GM11168 (cell line): ENCODE data around the gene PNPLA8.
"Not testable (repeated sequence)": the region's sequence is repeated elsewhere in the genome, so short reads cannot be mapped to it uniquely, and the experiment has no call there.

Experiments
- in situ Hi-C: fragments of 300-500 bp; cut with MboI; formaldehyde crosslinking; loops from one replicate; pipeline ENCODE4 v1.12.0; 2022; ENCODE audit warnings: low sequenced_read_pairs; ENCODE audit not compliant: unreplicated experiment

Gene PNPLA8, protein sequence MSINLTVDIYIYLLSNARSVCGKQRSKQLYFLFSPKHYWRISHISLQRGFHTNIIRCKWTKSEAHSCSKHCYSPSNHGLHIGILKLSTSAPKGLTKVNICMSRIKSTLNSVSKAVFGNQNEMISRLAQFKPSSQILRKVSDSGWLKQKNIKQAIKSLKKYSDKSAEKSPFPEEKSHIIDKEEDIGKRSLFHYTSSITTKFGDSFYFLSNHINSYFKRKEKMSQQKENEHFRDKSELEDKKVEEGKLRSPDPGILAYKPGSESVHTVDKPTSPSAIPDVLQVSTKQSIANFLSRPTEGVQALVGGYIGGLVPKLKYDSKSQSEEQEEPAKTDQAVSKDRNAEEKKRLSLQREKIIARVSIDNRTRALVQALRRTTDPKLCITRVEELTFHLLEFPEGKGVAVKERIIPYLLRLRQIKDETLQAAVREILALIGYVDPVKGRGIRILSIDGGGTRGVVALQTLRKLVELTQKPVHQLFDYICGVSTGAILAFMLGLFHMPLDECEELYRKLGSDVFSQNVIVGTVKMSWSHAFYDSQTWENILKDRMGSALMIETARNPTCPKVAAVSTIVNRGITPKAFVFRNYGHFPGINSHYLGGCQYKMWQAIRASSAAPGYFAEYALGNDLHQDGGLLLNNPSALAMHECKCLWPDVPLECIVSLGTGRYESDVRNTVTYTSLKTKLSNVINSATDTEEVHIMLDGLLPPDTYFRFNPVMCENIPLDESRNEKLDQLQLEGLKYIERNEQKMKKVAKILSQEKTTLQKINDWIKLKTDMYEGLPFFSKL

DNA sequence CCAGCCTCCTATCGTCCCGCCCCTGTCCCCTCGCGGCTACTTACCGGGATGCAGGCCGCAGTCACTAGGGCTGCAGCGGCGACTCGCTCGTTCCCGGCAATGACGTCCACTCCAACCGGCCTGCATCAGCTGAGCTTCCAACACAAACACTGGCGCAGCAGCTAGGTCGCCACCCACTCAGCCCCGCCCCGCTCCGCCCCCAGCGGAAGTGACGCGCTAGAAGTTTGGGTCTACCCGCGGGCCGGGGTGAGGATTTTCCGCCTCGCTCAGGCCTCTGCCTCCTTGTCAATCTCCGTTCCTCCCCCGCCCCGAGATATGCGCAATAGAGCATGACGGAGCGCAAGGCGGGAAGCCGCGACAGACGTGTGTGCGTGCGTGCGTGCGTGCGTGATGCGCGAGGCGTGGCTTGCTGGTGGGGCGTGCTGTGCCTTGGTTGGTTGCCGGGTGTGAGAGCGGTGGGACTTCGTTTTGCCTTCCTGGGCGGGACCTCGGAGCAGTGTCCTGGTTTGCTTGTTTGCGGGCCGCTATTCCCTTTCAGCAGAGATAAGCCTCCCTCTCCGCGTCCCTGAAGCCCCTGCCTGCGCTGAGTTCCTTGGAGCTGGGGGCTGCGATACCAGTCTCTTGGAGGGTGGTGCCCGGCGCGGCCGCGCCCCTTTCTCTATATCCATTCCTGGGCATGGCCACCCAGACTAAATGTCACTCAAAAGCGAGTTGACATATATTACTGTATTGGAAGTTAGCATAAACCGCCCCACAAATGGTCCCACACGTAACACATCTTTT is at the start of gene PNPLA8:
Gene PNPLA8, minus strand, starts transcription at position 151 of the 783 bp plus-strand sequence. CDS start 10,644 bp downstream, outside the sequence.
- in situ Hi-C loops: no loop called here

DNA sequence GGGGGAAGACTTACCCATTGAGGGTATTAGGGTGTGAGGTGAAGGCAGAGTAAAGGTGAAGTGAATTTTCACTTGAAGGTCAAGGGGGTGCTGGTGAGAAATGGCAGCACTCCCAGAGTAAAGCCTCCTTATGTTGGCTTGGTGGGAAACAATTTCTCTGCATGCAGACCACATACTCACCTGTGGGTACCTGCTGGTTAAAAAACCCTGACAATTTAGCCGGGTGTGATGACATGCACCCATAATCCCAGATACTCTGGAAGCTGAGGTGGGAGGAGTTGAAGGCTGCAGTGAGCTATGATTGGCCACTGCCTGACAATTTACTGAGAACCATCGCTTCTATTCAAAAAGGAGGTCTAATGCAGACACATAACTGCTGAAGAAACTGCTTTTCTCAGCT is 49.2 kb upstream of the PNPLA8 start:
- in situ Hi-C loops: no loop called here

DNA sequence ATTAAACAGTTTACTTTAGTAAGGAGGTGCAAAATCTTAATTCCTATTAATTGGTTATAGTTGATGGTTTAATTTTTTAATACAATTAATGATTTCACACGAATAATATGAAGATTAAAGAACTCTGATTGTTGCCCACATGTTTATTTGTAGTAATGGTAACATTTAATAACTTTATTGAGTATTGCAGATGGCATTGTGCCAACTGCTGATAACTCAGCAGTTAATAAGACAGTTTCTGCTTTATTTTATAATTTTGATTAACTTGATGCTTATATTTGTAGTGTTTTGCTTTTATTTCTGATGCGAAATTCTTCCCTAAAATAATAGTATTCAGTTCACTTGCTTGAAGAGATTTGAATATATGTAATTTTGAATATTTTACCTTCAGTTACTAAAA is 46.5 kb upstream of the PNPLA8 start:
- in situ Hi-C loops: no loop called here

DNA sequence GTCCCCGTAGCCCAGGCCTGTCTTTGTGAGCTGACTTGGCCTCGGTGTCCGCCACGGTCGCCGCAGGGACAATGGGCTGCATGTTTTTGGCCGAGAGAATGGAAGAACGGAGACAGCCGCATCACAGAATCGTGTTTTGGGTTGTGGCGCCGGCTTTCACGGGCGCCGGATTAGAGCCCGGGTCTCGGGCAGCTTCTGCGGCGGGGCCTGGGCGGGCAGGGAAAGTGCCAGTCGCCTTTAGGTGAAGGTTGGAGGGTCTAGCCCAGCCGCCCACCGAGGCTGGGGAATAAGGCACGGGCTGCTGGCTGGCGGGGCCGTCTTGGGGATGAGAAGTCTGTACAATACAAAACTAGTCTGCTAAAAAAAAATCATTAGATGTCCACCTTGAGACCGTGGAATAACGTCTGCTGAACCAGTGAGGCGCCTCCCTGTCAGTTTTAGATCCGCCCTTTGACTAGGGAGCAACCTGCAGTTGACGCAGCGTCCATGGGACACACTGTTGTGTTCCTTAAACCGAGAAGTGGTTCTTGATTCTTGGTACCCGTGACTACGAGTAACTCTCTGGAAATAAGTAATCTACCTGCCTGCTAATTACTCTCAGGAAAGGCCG is 44.3 kb upstream of the PNPLA8 start:
- in situ Hi-C loops: no loop called here

DNA sequence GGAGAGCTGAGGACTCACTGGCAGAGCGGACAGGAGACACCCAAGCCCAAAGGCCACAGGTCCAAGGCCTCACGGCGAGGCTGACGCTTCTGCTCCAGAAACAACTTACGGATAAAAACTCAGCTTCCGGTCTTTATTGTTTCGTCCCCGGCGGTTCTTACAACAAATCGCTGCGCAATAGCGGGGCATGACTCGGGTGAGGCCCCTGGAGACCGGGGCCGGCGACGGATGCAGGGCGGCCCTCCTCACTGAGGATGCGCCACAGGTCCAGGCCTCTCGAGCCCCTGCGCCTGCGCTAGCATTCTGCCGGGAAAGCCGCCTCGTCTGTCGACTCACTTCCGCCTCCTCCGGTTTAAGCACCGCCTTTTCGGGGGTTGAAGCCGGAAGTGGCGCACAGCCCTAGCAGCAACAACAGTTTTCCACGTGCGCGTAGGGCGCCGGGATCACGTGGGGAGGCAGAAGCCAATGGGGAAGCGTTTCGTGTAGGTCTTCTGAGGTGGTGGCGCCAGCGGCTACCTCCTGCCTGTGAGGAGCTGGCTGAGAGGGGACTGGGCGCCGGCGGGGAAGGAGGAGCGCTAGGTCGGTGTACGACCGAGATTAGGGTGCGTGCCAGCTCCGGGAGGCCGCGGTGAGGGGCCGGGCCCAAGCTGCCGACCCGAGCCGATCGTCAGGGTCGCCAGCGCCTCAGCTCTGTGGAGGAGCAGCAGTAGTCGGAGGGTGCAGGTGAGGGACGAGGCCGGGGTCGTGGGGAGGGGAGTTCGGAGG is 43.6 kb upstream of the PNPLA8 start, which contains the start of the genes DNAJB9 and THAP5:
Gene DNAJB9, plus strand, starts transcription at position 494 of the 765 bp plus-strand sequence. CDS start 1,853 bp downstream, outside the sequence.
Gene THAP5, minus strand, starts transcription at position 326 of the 765 bp plus-strand sequence. Its CDS starts 137 bp downstream, at position 189.
- in situ Hi-C loops: no loop called here

DNA sequence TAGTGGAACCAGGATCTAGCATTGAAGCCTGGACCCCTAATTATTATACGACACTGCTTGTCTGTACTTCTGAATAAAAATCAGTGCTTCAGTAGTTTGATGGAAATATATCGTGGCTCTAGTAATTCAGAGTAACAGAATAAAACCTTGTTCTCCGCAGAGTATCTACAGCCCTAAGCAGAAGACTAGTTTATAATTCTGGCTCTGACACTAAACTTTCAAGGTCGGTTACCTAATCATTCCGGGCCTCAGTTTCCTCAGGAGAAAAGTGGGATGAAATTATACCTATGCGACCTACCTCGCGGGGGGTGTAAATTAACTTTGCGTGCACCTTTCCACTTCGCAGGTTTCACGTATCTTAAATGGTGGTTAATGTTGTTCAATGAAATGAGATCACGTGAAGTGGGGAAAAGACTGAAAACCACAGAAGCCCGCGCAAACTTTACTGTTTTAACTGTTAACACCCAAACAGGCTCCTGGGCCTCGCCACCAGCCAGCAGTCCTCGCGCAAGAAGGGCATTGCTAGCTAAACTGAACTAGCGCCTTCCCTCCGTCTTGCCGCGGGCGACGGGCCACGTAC is 43.0 kb upstream of the PNPLA8 start:
- in situ Hi-C loops: no loop called here

DNA sequence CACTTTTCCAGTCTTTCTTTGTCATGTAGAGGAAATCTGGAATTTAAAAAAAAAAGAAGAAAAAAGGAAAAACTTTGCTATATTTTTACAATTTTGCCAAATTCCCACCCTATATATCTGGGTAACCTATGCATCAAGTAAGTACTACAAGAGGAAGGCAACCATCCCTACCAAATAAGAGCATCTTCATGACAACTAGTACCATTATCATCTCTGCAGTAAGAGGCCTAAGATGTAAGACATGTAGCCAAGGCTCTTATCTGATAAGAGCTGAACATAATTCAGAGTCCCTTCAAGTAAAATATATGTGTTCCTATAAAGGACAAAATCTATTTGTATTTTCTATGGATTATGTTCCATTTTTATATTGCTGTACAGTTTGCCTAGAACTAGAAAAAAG is 40.1 kb upstream of the PNPLA8 start:
- in situ Hi-C loops: no loop called here

DNA sequence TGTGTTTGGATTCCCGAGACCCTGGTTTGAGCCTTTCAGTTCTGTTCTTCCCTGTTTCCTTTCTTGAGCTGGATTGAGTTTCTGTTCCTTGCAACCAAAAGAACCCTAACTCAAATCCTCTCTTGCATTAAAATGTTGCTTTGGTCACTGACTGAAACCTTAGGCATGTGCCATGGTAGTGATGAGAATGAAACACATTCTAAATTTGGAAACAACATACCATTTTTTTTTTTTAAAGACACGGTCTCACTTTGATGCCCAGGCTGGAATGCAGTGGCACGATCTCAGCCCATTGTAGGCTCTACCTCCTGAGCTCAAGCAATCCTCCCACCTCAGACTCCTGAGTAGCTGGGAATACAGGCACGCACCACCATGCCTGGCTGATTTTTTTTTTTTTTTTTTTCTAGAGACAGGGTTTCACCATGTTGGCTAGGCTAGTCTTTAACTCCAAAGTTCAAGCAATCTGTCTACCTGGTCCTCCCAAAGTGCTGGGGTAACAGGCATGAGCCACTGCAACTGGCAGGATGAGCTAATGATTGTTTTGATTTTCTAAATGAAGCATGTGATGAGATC is 35.2 kb upstream of the PNPLA8 start:
- in situ Hi-C loops: no loop called here

DNA sequence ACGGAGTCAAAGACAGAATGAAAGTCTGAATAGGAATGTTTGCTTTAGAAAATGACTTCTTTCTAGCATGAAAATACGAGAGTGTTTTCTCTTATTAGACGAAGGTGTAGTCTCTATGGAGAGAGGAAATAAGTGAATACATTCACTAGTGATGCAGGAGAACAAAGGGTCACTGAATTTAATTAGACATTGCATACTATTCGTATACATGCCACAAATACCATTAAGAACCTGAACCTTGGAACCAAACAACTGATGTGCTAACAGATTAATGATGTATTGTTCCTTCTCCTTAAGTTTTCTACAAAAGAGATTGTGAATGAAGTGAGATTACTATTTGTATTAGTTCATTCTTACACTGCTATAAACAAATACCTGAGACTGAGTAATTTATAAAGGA is 33.3 kb upstream of the PNPLA8 start:
- in situ Hi-C loops: no loop called here

DNA sequence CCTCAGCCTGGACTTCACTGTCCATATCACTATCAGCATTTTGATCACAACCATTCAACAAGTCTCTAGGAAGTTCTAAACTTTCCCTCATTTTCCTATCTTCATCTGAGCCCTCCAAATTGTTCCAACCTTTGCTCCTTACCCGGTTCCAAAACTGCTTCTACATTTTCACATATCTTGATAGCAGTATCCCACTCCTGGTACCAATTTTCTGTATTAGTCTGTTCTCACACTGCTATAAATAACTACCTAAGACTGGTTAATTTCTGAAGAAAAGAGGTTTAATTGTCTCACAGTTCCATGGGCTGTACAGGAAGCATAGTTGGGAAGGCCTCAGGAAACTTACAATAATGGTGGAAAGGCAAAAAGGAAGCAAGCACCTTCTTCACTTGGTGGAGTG is 31.7 kb upstream of the PNPLA8 start:
- in situ Hi-C loops: no loop called here

DNA sequence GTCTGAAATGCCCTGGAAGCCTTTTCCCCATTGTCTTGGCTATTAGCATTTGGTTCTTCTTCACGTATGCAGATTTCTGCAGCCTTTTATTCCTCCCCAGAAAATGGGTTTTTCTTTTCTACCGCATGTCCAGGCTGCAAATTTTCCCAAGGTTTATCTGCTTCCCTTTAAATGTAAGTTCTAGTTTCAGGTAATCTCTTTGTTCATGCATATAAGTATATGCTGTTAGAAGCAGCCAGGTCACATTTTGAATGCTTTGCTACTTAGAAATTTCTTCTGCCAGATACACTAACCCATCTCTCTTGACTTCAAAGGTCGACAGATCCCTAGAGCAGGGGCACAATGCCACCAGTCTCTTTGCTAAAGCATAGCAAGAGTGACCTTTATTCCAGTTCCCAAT is 31.3 kb upstream of the PNPLA8 start:
- in situ Hi-C loops: no loop called here

DNA sequence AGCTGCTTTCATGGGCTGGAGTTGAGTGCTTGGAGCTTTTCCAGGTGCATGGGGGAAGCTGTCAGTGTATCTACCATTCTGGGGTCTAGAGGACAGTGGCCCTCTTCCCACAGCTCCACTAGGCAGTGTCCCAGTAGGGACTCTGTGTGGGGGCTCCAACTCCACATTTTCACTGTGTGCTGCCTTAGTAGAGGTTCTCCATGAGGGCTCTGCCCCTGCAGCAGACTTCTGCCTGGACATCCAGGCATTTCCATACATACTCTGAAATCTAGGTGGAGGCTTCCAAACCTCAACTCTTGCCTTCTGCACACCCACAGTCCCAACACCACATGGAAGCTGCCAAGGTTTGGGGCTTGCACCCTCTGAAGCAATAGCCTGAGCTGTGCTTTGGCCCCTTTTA is 30.7 kb upstream of the PNPLA8 start:
- in situ Hi-C loops: not testable (repeated sequence)

DNA sequence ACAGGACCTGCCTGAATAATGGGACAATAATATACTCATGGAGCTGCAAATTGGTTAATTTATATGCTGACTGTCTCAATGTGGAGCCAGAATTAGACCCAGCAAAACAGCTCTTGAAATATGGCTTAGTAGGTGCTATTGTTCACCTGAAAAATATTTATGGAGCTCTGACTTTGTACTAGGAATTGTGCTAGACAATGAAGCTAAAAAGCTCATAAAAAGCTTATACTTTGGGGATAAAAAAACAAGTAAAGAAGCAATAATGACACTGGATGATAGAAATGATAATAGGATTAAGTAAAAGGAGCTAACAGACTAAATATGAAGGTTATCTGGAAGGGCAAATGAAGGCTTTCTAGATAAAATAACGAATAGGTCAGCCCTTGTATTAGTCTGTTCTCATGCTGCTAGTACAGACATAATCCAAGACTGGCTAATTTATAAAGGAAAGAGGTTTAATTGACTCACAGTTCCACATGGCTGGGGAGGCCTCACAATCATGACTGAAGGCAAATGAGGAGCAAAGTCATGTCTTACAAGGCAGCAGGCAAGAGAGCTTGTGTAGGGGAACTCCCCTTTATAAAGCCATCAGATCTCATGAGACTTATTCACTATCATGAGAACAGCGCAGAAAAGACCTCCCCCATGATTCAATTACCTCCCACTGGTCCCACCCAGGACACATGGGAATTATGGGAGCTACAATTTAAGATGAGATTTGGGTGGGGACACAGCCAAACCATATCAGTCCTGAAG is 22.4 kb upstream of the PNPLA8 start:
- in situ Hi-C loops: not testable (repeated sequence)

DNA sequence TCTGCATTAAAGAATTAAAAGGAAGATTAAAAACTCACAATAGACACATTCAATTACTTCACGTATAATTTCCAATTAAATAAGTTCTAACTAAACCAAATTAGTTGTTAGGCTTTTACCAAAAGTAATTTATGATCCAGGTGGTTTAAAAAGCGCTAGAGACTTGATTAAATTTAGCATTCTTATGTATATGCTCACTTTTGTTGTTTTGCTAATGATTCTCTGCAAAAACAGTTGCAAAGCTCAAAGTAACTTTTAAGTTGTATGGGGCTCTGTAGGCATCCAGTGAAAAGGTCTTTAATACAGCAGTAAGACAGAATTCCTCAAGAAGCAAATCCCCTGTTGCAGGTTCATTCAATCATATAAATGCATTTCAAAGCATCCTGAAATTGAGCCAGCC is 15.5 kb upstream of the PNPLA8 start:
- in situ Hi-C loops: no loop called here

DNA sequence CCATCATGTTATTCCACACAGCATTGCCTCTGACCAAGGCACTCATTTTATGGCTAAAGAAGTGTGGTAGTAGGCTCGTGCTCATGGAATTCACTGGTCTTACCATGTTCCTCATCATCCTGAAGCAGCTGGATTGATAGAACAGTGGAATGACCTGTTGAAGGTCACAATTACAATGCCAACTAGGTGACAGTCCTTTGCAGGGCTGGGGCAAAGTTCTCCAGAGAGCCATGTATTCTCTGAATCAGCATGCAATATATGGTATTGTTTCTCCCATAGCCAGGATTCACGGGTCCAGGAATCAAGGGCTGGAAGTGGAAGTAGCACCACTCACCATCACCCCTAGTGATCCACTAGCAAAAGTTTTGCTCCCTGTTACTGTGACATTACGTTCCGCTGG is 12.8 kb upstream of the PNPLA8 start:
- in situ Hi-C loops: not testable (repeated sequence)

DNA sequence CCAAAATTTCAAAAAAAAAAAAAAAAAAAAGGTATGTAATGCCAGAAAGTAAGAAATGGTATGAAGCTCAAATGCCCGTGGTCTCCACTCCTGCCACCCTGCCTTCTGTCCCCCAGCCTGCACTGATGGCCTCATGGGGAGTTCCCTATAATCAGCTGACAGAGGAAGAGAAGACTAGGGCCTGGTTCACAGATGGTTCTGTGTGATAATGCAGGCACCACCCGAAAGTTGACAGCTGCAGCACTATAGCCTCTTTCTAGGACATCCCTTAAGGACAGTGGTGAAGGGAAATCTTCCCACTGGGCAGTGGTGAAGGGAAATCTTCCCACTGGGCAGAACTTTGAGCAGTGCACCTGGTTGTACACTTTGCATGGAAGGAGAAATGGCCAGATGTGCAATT is 12.3 kb upstream of the PNPLA8 start:
- in situ Hi-C loops: not testable (repeated sequence)

DNA sequence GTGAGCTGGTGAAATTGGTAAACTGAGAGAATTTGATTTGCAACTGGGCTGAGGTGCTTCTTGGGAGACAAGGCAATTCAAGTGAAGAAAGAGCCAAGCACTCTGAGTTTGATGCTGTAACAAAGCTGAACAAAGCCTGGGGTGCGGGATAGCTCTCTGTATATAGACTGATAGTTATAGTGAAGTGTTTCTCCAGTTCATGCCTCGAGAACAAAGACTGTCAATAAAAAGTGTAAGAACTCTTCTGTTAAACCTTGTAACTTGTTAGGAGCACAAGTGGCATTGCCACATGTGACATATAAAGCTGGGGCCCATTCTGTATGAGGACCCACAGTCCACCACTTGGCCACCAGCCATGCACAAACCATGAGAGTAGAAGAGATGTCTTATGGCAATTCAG is 11.3 kb upstream of the PNPLA8 start:
- in situ Hi-C loops: no loop called here

DNA sequence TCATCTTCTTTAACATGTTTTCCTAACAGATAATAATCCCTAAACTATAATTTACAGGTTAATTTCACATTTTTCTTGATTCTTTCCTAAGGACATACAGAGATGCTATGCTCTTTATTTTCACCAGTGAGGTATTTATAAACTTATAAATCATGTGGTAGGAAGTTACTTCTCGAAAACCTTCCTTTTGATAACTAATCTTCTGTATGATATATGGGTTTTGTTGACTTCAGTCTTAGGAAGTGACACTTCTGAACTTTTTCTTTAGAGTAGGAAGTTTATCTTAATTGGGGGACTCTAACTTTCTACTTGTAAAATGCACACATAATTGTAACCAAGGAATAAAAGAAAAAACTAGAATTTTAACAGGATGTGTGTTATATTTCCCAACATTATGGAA is 9.8 kb upstream of the PNPLA8 start:
- in situ Hi-C loops: no loop called here
